SKM-1 (cell line): ENCODE data around the gene ZFYVE26.
"Not testable (repeated sequence)": the region's sequence is repeated elsewhere in the genome, so short reads cannot be mapped to it uniquely, and the experiment has no call there.

ENCODE experiments used
- DNase-seq: peaks from one replicate; lab custom pipeline; 2025; ENCODE audit not compliant: unreplicated experiment; lab: John Stamatoyannopoulos, UW

ZFYVE26 gene

DNA sequence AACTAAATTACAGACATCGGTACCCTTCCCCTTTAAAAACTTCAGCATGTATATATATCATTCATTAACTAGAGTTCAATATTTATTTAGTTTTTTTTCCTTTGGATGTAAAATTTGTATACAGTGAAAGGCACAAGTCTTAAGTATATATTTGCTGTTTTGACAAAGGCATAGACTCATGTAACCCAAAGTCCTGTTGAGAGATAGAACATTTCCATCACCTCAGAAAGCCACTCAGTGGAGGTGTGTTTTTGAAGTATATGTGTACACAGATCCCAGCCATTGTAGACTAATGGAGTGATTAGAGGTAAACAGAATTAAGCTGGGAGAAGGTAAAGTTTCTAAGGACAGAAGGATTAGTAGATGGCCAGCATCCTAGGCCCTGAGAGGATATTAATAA, 99.3 kb downstream of the ZFYVE26 start:
- no peak for DNase-seq

DNA sequence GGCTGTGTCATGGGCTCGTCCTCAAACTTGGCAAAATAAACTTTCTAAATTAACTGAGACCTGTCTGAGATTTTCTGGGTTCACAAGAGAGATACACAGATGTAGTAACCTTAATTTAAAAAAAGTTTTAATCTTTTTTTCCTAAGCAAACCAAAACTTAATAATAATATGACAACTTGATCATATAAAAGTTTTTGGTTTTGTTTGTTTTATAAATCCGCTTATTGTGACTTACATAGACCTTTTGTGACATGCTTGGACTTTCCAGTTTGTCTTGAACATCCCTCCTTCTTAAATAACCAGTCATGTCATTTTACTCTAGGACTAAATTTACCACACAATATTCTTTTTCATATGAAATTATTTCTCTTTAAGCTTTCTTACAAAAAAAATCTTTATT, 106.2 kb downstream of the ZFYVE26 start:
- no peak for DNase-seq

DNA sequence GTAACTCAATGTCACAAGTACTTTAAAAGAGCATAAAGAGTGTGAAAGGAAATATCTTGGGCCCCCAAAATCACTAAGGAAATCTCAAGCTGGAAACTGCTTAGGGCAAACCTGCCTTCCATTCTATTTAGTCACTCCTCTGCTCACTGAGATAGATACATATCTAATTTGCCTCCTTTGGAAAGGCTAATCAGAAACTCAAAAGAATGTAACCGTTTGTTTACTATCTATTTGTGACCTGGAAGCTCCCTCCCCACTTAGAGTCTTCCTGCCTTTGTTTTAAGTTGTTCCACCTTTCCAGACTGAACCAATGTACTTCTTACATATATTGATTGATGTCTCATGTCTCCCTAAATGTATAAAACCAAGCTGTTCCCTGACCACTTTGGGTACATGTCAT, 106.6 kb downstream of the ZFYVE26 start:
- DNase-seq: not testable (repeated sequence)

DNA sequence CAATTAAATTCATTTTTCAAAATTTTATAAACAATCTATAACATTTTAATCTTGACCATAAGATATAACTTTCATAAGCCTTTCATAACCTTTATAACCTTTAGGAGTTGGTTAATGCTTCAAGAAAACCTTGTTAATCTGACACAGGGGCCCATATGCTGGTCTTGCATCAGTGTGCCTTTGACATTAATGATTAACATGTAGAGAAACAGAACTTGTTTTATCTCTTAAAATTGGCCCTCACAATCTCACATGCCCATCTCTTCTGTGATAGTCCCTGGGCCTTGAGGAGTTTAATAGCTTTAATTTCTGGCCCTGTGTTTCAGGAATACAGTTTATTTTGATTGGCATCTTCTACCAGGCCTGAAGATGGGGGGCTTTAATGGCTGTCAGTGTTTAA, 107.0 kb downstream of the ZFYVE26 start:
- DNase-seq: not testable (repeated sequence)

DNA sequence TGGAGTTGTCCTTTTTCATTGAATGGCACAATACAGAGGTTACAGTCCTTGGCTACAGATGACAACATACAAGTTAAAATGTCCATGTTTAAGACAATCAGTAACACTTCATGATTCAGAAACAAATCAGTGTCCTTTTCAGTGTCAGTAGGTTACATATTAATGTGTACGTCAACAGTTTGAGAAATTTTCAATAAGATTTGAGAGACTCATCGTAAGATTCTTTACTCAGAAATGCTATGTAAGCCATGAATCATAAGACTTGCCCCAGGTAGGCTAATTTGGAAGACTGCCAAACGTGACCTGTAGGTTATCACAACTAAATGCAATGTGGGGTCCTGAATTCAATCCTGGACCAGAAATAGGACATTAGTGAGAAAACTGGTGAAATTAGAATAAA, 111.2 kb downstream of the ZFYVE26 start:
- DNase-seq: no peak

DNA sequence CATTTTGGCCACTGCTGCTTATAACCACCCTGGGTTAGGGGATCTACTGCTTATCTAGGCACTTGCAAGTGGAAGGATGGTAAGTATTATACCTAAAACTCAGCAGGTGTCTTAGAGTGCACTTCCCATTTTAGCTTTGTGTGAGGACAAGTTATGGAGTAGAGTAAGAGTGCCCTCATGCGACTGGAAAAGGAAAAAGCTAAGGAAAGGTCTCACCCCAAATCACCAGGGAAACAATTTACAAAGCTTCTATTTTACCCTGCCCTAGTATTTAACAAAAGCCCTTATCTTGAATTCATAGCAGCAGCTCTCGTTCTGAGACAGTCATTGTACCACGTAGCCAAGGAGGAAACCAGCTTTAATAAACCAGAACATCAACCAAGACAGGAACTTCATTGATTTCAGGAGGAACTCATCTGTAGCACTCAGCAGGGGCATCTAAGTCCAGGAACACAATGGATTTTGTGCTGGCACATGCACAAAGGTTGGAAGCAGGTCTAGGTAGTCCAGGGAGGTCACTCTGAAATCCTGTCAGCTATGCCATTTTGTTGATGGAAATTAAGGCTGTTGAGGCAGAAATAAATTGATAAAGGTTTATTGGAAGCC, 111.8 kb downstream of the ZFYVE26 start:
- peak; percentile 10 for DNase-seq

DNA sequence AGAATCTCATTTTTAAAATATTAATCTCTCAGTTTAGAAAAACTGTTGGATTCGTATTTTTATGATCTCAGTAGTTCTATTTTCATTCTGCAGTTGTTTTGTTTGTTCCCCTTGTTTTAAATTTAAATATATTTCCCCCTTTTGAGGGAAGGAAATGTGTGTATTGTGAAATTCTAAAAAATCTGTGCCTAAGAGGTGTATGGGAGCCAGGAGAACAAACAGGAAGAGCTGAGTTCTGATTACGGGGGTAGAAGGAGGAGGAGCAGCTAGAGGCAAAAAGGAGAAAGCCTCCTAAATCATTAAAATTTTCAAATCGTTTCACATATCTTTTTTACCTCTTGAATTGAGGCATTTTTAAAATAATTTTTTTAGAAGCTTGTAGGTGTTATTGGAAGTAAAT, 112.4 kb downstream of the ZFYVE26 start:
- no peak for DNase-seq

- not testable (repeated sequence) for DNase-seq
Observed at GRCh38 chr14:67701492-67701891, 114.9 kb downstream of the ZFYVE26 start, which contains the start of gene RDH12. RDH12 (plus strand) TSS chr14:67701886; CDS start chr14:67722643, 20,757 bp downstream.

DNA sequence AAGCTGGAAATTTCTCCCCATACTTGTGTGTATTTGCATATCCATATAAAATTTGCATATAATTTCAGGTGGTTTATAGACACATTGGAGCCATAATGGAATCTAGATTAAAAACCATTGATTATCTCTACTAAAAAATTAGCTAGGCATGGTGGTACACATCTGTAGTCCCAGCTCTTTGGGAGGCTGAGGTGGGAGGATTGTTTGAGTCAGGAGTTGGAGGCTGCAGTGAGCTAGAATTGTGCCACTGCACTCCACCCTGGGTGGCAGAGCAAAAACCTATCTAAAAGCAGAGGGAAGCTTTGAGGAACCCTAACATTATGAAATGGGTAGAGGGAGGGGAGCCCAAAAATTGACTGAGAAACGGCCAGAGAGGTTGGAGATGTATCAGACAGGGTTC, 118.2 kb downstream of the ZFYVE26 start:
- DNase-seq: no peak

DNA sequence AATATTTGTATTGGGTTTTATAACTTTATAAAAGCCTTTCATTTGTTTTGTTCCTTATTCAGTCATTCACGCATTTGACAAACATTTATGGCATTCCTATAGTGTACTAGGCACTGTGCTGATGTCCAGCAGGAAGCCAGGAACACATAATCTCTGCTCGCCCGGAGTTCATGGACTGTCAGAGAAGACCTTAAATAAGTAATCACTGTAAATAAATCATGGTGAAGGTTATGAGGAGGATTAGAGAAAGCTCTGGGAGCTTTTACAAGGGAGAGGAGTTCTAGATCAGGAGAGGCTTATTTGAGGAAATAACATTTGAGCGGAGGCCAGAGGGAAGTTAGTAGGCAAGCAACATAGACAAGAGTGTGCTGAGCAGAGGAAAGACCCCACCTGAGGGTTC, 119.4 kb downstream of the ZFYVE26 start:
- DNase-seq: no peak
